Cardiac fibroblast (primary cell): ENCODE measurements around the gene LFNG.

Experiments used
- DNase-seq, 2 donors: peaks; one replicate each; pipeline versions ENCODE4 v3.0.0 to v3.0.0-alpha.2; 2010; ENCODE audit warnings: low read depth in 2 of 2
- H3K4me3 ChIP-seq, 2 donors: replicated peaks in 1 of 2; 1 replicate in 1 of 2; 2 replicates in 1 of 2; pipeline ENCODE4 v1.5.1; 2011; ENCODE audit warnings: low read depth in 2 of 2, low read length in 2 of 2, mild to moderate bottlenecking in 2 of 2, moderate library complexity in 1 of 2
- CTCF ChIP-seq: IDR thresholded peaks from one replicate; pipeline ENCODE4 v1.5.1; 2011; ENCODE audit warnings: low read depth, mild to moderate bottlenecking, low read length, inconsistent platforms

Gene LFNG

GRCh38 chr7:2483494-2483893 lies 36.1 kb upstream of the LFNG start:
- no peak for TF ChIP-seq CTCF

GRCh38 chr7:2484868-2485267 lies 34.7 kb upstream of the LFNG start:
- TF ChIP-seq CTCF: no peak
- H3K4me3 ChIP-seq: no peak overlapping the region
- DNase-seq: peak in 1 of 2 donors; percentile 25

More at GRCh38 chr7:2483494-2483893, 36.1 kb upstream of the LFNG start:
- no peak overlapping the region for H3K4me3 ChIP-seq
- no peak for DNase-seq

GRCh38 chr7:2487586-2488271 lies 31.8 kb upstream of the LFNG start:
- peak; percentile 27 to 43 for DNase-seq
- TF ChIP-seq CTCF: no peak
- H3K4me3 ChIP-seq: no peak overlapping the region

GRCh38 chr7:2488272-2488645 lies 31.3 kb upstream of the LFNG start:
- no peak for TF ChIP-seq CTCF
- peak; percentile 61 to 64 for DNase-seq
- H3K4me3 ChIP-seq: no peak overlapping the region

- no peak for DNase-seq
- TF ChIP-seq CTCF: no peak
- no peak overlapping the region for H3K4me3 ChIP-seq
These were observed 30.9 kb upstream of the LFNG start for GRCh38 chr7:2488681-2489080.

- no peak overlapping the region for H3K4me3 ChIP-seq
- no peak for TF ChIP-seq CTCF
- no peak for DNase-seq
These were observed 29.4 kb upstream of the LFNG start for GRCh38 chr7:2490181-2490651.

- no peak for DNase-seq
- TF ChIP-seq CTCF: no peak
- no peak overlapping the region for H3K4me3 ChIP-seq
These were observed 27.5 kb upstream of the LFNG start for GRCh38 chr7:2492038-2492437.
